ENCODE data around the gene SERF2.
"Not testable (repeated sequence)": the region's sequence is repeated elsewhere in the genome, so short reads cannot be mapped to it uniquely, and the experiment has no call there.

DNA sequence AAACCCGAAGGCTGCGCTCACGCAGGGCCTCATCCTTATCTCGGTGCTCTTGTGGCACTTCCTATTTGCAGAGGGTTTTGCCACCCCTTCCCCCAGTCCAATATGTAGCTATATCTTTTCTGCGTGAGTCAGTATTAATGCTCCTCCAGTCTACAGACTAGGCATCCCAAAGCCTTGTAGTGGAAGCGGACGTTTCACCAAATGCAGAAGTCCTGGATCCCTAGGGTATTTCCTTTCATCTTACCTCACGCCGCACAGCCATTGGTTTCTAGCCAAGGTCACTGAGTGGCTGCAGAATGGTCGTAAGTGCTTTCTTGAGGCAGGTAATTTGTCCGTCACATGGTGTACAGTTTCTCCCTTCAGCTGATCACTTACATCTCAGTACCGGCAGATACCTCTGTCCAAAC, 45.2 kb upstream of the SERF2 start:
- TF ChIP-seq EZH2 (IDR thresholded peaks at IDR 0.05; ENCODE audit: borderline replicate concordance, low read length) = not testable (repeated sequence)
- TF ChIP-seq, protein P1, sequence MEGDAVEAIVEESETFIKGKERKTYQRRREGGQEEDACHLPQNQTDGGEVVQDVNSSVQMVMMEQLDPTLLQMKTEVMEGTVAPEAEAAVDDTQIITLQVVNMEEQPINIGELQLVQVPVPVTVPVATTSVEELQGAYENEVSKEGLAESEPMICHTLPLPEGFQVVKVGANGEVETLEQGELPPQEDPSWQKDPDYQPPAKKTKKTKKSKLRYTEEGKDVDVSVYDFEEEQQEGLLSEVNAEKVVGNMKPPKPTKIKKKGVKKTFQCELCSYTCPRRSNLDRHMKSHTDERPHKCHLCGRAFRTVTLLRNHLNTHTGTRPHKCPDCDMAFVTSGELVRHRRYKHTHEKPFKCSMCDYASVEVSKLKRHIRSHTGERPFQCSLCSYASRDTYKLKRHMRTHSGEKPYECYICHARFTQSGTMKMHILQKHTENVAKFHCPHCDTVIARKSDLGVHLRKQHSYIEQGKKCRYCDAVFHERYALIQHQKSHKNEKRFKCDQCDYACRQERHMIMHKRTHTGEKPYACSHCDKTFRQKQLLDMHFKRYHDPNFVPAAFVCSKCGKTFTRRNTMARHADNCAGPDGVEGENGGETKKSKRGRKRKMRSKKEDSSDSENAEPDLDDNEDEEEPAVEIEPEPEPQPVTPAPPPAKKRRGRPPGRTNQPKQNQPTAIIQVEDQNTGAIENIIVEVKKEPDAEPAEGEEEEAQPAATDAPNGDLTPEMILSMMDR (conservative IDR thresholded peaks at IDR 0.05 in 1 of 2, IDR thresholded peaks at IDR 0.05 in 1 of 2; ENCODE audit: extremely low read depth in 1 of 2, insufficient read depth in 1 of 2, low read depth in 1 of 2, low read length in 2 of 2) = not testable (repeated sequence)
